WERI-Rb-1 (cell line): ENCODE measurements around the gene KREMEN2.

Experiments
- DNase-seq: peaks from one replicate; pipeline ENCODE4 v3.0.0-alpha.2; 2020
- H3K27ac ChIP-seq: fragments of 250-450 bp; sonication (Bioruptor Pico); 2 replicates; pipeline ENCODE4 v1.5.1; 2020; ENCODE audit warnings: mild to moderate bottlenecking, moderate library complexity
- H3K27me3 ChIP-seq: fragments of 250-450 bp; sonication (Bioruptor Pico); 2 replicates; pipeline ENCODE4 v1.5.1; 2021; ENCODE audit warnings: mild to moderate bottlenecking, low read depth, moderate library complexity; ENCODE audit not compliant: insufficient read depth, severe bottlenecking
- H3K36me3 ChIP-seq: fragments of 250-450 bp; sonication (Bioruptor Pico); 2 replicates; pipeline ENCODE4 v1.5.1; 2020; ENCODE audit warnings: mild to moderate bottlenecking, moderate library complexity
- H3K4me3 ChIP-seq: 2 replicates; pipeline ENCODE4 v1.5.1; 2011; ENCODE audit warnings: low read depth, mild to moderate bottlenecking, control low read depth, low read length
- H3K9me3 ChIP-seq: fragments of 250-450 bp; sonication (Bioruptor Pico); 2 replicates; pipeline ENCODE4 v1.5.1; 2021; ENCODE audit warnings: mild to moderate bottlenecking, moderate library complexity; ENCODE audit not compliant: severe bottlenecking
- TF ChIP-seq, protein P1 (sequence below): IDR thresholded peaks from 2 replicates; pipeline ENCODE4 v1.5.1; 2011; ENCODE audit warnings: low read depth, mild to moderate bottlenecking, control low read depth, inconsistent platforms, low read length

Gene KREMEN2

DNA sequence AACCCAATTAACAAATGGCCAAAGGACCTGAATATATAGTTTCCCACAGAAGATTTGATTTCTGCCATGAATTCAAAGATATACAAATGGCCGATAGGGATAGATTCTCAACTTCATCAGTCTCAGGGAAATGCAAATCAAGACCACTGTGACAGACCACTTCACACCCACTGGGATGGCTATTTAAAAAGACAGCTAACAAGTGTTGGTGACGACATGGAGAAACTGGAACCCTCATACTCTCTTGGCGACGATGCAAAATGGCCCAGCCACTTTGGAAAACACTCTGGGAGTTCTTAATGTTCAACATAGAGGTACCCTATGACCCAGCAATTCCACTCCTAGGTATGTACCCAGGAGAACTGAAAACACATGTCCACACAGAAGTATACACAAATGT, 17.4 kb upstream of the KREMEN2 start:
- Histone ChIP-seq H3K4me3 (no peak overlapping the region), H3K27me3 (no peaks in the 10 kb centered on the region), H3K27ac (no peak overlapping the region), H3K36me3 (peaks cover 29% of the 10 kb centered on the region), H3K9me3 (no peaks in the 10 kb centered on the region)
- DNase-seq, result no peak
- TF ChIP-seq, protein P1, sequence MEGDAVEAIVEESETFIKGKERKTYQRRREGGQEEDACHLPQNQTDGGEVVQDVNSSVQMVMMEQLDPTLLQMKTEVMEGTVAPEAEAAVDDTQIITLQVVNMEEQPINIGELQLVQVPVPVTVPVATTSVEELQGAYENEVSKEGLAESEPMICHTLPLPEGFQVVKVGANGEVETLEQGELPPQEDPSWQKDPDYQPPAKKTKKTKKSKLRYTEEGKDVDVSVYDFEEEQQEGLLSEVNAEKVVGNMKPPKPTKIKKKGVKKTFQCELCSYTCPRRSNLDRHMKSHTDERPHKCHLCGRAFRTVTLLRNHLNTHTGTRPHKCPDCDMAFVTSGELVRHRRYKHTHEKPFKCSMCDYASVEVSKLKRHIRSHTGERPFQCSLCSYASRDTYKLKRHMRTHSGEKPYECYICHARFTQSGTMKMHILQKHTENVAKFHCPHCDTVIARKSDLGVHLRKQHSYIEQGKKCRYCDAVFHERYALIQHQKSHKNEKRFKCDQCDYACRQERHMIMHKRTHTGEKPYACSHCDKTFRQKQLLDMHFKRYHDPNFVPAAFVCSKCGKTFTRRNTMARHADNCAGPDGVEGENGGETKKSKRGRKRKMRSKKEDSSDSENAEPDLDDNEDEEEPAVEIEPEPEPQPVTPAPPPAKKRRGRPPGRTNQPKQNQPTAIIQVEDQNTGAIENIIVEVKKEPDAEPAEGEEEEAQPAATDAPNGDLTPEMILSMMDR, result no peak

DNA sequence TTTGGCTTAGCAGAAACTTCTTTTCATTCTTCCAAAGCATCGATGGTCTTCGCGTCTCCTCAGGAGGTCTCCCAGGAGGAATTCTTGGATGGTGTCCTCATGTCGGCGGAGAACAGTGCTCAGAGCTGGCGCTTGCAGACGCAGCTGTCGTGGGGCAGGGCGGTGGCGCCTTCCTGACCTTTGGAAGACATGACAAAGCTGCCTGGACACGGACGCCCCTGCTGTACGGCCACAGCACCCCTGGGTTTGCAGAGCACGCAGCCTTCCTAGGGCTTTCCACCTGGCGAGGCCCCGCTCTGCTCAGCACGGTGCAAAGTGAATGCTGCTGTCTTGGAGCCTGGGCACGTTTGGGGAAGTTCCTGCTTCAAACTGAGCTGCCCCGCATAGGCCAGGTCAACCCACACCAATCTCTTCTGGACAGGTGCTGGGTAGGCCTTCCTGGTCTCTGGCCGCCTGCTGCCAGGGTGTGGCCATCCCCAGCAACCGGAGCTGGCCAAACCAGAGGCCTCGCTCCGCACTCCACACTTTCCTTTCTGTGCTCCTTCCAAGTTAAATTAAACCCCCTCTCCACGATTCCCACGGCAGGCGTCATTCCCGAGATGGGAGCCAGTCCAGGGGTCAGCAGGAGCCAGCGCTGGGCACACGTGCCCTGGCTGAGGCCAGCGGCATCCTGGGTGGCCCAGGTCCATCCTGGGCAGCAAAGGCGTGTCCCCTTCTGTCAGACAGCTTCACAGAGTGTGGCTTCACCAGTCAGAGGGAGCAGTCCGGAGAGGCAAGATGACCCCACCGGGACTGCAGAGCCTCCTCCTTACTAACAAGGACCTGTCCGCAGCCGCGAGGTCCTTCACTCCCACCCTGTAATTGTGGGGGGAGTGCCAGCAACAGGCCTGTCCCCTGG, 15.0 kb upstream of the KREMEN2 start:
- H3K27ac ChIP-seq, result no peak overlapping the region
- no peaks in the 10 kb centered on the region for H3K27me3 ChIP-seq
- no peaks in the 10 kb centered on the region for H3K9me3 ChIP-seq
- TF ChIP-seq, protein P1, result no peak
- peaks cover 14% of the 10 kb centered on the region for H3K36me3 ChIP-seq
- DNase-seq, result no peak
- no peak overlapping the region for H3K4me3 ChIP-seq

GRCh38 chr16:2949705-2950352, 14.2 kb upstream of the KREMEN2 start:
- Histone ChIP-seq H3K36me3 (peaks cover 14% of the 10 kb centered on the region), H3K27ac (no peak overlapping the region), H3K27me3 (no peaks in the 10 kb centered on the region), H3K4me3 (no peak overlapping the region), H3K9me3 (no peaks in the 10 kb centered on the region)
- TF ChIP-seq, protein P1, result no peak
- no peak for DNase-seq

DNA sequence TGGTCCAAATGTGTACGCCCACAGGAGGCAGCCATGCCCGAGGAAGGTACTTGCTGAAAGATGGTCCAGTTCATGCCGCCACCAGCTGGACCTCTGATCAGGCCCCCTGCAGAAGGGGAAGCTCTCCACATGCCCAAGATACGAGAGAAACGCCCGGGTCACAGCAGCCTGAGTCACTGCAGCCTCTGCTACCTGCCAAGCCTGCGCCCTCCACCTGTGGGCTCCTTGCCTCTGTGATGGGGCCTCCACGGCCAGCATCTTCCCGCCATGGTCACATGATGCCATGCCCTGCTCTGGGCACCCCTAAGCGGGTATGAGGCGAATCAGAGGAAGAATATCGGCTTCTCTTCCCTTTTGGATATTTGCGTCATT, 13.7 kb upstream of the KREMEN2 start:
- DNase-seq, result no peak
- no peaks in the 10 kb centered on the region for H3K27me3 ChIP-seq
- TF ChIP-seq, protein P1, result no peak
- H3K9me3 ChIP-seq, result no peaks in the 10 kb centered on the region
- peaks cover 14% of the 10 kb centered on the region for H3K36me3 ChIP-seq
- no peak overlapping the region for H3K27ac ChIP-seq
- H3K4me3 ChIP-seq, result no peak overlapping the region

DNA sequence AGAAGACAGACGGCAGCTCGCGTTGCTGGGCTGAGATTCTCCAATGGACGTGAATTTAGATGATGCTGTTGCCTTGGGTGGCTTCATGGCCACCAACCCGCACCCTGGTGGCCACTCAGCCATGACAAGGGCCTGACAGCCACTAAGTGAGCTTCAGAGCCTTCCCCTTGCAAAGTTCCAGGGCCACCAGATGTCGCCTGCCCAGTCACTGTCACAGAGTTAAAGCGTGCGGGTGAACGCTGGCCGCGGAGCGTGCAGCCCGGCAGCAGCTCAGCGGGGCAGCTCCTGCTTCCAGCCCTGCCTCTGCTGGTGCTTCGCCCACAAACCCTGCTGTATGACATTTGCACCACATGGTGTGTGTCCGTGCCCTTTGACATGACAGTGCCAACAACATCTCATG, 13.3 kb upstream of the KREMEN2 start:
- peaks cover 14% of the 10 kb centered on the region for H3K36me3 ChIP-seq
- no peaks in the 10 kb centered on the region for H3K9me3 ChIP-seq
- TF ChIP-seq, protein P1, result peak; percentile 44
- no peak overlapping the region for H3K27ac ChIP-seq
- DNase-seq, result peak; percentile 70
- H3K27me3 ChIP-seq, result no peaks in the 10 kb centered on the region
- H3K4me3 ChIP-seq, result no peak overlapping the region
